C4-2B (cell line): Measurements from ENCODE around the gene OXNAD1.

Experiments used
- CTCF ChIP-seq: fragments of 450-650 bp; conservative IDR thresholded peaks from 2 replicates; pipeline ENCODE4 v1.5.1; 2017; ENCODE audit warnings: mild to moderate bottlenecking
- ZFX ChIP-seq: fragments of 450-650 bp; IDR thresholded peaks from 2 replicates; pipeline ENCODE4 v1.6.1; 2017

DNA sequence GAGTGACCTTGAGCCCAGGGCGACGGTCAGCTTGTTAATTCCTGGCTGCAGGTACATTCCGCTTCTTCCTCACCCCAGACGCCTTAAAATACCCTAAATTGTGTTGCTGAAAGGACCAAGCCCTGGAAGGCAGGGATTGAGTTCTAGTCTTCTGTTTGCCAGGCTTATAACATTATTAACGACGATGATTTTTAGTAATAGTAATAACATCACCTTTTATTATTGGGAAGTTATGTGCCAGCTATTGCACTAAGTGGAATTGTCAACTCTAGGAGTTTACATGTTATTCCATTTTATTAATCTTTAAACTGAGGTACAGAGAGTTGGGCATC is 409 bp downstream of the OXNAD1 start:
- no peak for TF ChIP-seq CTCF
- TF ChIP-seq ZFX = no peak
